T-helper 9 cell (primary cell): ENCODE data around the gene BCKDK.
A peak's percentile ranks its signal among the peaks of the same experiment; 100 is the strongest.
"Not testable (repeated sequence)": the region's sequence is repeated elsewhere in the genome, so short reads cannot be mapped to it uniquely, and the experiment has no call there.

Experiments used
- DNase-seq: peaks from one replicate; pipeline ENCODE4 v3.0.0-alpha.2; 2020

The BCKDK gene

DNA sequence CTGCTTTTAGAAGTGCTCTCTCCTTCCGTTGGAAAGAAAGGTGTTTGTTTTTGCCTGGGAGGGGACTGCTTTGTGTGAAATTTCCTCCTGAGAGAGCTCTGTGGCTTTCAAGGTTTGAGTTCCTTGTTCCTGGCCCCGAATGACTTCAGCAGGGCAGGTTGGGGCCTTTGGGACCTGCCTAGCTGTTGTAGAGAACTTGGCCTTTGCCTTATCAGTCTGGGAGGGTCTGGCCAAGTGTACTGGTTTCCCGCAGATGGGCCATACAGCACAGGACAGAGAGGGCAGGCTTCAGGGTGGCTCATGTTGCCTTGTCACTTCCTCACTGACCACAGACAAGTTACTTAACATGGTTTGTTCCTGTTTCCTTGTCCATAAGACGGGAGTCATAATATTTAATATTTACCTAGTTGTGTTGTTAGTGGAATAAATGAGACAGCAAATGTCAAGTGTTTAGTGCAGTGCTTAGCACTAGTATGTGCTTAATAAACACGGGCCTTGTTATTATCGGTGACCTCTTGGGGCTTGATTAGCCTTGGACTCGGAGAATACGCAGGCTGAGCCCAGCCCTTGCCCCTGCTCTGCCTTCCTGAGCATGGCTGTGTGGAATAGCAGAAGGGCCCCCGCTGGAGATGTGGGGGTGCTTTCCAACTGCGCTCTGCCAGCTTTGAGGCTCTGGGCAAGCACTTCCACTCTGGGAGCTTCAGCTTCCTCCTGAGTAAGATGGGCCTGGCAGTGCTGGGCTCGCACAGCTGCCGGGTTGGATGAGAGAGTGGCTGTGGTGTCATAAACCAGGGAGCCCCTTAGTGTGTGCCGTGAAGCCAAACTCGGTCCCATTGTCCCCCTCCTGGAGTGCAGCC, 20.8 kb downstream of the BCKDK start:
- DNase-seq: no peak

DNA sequence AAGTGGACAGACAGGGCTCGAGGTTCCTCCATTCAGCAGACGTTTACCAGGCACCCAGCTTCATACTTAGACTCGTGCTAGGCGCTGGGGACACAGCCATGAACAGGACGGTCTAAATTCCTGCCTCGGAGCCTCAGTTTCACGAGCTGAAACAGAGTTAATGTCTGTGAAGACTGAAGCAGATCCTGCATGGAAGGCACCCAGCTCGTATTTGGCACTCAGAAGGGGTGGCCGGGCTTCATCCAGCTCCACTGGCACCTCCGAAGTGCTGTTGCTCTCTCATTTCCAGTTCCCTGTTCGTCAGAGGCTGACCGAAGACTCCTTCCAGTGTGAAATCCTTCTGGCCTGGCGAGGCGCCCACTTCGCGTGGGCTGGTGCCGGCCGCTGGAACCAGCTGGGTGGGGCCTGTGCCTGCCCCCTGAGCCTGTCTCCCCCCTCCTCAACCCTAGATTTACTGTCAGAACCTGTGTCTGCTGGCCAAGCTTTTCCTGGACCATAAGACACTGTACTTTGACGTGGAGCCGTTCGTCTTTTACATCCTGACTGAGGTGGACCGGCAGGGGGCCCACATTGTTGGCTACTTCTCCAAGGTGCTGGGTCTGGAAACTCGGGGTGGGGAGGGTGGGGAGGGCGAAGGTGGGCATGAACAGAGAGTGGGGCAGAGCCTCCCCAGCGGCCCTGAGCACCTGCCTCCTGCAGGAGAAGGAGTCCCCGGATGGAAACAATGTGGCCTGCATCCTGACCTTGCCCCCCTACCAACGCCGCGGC, 21.6 kb downstream of the BCKDK start:
- no peak for DNase-seq

DNA sequence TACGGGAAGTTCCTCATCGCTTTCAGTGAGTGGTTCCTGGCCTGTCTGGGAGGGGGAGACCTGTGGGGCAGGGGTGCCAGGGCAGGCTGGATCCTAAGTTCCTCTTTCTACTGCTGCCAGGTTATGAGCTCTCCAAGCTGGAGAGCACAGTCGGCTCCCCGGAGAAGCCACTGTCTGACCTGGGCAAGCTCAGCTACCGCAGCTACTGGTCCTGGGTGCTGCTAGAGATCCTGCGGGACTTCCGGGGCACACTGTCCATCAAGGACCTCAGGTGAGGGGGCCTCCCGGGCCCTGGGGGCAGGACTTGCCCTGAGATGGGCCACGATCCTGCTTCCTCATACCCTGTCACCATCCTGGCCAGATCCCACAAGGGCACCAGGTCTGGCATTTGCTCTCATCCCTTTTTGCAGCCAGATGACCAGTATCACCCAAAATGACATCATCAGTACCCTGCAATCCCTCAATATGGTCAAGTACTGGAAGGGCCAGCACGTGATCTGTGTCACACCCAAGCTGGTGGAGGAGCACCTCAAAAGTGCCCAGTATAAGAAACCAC, 22.2 kb downstream of the BCKDK start:
- no peak for DNase-seq

DNA sequence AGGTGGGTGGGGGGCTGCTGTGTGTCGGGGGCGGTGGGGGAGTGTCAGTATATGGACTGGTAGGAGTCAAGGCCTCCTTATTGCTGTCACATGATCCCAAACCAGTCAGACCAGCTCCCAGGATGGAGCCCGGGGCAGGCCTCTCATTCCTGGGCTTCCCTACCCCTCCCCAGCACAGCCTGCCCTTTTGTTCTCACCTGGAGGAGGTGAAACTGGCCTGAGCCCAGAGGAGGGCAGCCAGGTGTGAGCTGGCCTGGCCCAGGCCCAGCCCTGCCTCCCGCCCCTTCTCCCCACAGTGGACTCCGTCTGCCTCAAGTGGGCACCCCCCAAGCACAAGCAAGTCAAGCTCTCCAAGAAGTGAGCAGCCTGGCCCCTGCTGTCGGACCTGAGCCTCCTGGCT, 22.7 kb downstream of the BCKDK start:
- DNase-seq: no peak

DNA sequence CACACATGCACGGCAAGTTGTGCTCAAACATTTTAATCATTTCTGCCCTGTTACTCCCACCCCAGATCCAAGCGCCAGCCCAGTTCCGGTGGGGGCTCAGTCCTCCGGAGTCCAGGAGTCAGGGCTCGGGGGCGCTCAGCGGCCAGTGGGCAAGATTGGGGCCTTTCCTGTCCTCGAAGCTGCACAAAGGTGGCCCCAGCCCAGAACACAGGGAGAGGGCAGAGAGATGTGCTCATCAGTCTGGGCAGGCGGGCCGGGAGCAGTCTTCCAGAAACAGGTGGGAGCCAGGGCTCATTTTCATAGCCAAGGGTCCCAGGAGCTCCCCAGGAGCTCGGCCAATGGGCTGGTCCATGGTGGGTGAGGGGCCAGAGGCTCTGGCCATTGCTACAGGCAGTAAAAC, 23.2 kb downstream of the BCKDK start:
- no peak for DNase-seq

DNA sequence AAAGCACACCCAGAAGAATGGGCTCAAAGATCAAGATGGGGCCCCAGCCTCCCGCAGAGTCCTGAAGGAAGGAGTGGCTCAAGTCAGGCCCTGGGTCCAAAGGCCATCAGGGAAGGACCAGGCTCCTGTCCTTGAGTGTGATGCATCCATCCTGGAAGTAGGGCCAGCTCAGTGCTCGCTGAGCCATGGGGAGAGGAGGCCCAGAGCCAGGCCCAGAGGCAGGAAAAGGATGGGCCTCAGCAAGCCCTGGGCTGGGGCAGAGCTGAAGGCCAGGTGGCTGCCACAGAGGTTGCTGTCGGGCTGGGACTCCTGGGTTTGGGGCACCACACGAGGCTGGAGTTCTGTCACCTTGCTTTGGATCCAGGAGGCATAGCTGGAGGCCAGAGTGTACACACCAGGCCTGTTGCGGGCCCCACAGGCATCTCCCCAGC, 23.7 kb downstream of the BCKDK start:
- no peak for DNase-seq

DNA sequence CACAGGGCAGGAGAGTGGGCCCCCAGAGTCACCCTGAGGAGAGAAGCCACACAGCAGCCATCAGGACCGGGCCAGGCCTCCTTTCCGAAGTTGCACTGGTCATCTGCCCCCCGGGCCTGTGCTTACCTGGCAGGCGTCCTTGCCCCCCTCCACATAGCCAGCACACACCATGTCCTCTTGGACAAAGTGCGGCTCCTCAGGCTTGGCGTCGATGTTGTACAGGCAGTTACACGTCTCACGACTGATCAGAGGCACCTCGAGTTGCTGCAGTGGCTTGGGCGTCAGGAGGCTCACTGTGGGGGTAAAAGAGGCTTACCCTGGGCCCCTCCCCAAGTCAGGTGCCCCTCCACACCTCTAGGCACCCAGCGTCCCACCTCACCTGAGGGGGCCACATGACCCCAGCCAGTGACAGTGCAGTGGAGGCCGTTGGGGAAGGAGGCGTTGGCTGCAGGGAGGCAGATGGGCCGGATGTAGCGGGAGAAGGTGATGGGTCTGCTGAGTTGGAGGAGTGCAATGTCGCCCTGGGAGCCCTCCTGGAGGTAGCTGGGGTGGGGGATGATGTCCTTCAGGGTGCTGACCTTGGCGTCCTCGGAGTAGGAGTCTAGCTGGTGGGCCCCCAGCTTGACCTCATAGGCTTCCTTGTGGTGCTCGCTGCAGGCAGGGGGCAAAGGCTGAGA, 24.3 kb downstream of the BCKDK start:
- no peak for DNase-seq

DNA sequence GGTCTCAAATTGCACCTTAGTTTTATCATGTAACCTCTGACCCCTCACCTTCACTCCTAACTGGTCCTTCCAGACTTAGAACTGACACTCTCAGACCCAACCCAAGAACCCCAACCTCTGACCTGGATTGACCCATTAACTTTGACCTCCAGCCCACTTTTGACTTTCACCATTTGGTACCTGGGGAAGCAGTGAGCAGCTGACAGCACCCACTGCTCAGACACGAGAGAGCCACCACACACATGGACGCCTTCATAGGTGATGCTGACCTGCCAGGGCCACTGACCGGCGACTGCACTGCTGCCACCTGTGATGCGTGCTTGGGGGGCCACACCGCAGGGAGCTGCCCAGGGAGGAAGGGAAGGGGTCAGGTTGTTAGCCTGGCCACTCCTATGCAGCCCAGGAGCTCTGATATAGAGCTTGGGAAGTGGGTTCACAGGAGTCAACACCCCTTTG, 24.9 kb downstream of the BCKDK start:
- no peak for DNase-seq

DNA sequence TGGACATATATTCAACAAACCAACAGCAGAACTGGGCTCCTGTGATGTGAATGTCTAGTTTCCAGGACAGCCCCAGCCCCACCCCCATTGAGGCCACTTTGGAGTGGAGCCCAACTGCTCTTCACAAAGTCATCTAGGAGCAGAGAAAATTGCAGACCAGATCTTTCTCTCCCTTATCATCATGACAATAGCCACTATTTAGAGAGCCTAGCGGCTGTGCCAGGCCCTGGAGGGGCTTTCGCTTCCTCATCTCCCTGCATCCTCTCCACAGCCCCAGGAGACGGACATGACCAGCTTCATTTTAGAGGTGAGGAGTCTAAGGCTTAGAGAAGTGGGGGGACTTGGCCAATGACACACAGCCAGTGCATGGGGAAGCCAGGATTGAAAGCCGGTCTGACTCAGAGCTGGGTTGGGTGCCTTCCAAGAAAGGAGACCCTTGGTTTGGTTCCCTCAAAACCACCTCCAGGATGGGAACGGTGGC, 25.9 kb downstream of the BCKDK start:
- no peak for DNase-seq

DNA sequence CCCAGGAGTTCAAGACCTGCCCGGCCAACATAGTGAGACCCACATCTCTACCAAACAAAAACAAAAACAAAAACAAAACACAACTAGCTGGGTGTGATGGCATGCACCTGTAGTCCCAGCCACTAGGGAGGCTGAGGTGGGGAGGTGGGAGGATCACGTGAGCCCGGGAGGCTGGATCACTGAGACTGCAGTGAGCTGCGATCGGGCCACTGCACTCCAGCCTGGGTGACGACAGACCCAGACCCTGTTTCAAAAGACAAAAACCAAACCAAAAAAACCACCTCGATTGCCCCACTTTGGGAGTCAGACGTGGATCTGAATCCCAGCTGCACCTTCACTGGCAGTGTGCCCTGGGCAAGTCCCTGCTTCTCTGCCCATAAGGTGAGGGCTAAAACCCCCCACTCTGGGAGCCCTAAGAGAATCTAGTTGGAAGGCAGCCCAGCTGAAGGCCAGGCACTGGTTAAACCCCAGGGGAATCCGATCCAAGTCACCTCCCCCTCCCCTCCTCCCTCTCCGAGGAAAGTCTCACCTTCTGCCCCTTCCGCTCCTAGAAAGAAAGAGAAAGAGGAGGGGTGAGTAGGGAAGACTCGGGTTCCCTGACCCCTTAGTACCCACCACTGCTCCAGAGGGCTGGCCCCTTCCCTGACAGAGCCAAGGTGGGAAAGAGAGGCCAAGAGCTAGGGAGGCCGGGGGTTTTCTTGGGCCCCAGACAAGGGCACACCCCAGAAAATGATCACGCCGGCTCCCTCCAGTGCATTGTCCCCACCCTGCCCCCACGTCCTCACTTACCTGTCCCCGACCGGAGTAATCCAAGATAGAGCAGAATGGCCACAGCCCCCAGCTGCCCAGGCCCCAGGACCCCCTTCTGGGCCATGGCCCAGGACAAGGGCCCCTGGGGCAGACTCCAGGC, 26.7 kb downstream of the BCKDK start:
- no peak for DNase-seq

DNA sequence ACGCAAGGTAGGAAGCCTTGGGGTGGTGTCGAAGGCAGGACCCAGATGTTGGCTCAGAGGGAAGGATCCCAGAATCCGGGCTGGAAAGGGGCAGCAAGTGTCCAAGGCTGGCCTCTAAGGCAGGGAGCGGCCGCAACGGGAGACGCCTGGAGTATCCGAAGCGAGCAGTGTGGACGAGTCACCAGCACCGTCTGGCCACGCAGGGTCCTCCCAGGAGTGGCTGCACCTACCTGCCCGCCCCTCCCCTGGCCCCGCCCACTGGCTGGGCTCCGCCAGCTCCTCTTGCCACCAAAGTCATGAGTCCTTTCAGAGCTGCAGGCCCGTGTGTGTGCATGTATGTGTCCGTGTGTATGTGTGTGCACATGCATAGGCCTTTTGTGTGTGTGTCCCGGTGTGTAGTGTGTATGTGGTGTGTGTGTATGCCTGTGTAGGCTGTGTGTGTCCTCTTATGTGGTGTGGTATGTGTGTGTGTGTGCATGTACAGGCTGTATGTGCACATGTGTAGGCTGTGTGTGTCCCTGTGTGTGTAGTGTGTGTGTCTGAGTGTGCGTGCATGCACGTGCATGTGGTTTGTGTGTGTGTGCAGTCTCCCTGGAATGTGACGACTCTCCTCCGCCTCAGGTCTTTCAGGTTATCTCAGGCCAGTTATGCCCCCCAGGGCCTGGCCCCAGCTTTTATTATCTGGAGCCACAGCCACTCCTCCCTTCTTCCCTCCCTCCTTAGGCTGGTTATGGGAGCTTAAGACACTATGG, 27.5 kb downstream of the BCKDK start, which contains the start of gene PRSS8:
Gene PRSS8 (minus strand): TSS at position 193 of the 752 bp plus-strand sequence. CDS start 229 bp downstream, outside the sequence.
- no peak for DNase-seq

DNA sequence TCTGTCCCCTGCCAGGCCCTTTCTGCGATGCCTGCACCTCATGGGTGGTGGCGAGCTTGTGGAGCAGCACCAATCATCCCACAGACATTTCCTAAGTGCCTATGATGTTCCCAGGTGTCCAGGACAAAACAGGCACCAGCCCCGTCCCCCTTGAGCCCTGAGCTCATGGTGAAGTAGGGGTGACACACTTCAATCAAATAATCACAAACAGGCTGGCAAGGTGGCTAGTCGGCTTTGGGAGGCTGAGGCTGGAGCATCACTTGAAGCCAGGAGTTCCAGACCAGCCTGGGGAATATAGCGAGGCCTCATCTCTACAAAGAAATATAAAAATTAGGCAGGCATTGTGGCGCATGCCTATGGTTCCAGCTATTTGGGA, 28.1 kb downstream of the BCKDK start:
- DNase-seq: no peak

DNA sequence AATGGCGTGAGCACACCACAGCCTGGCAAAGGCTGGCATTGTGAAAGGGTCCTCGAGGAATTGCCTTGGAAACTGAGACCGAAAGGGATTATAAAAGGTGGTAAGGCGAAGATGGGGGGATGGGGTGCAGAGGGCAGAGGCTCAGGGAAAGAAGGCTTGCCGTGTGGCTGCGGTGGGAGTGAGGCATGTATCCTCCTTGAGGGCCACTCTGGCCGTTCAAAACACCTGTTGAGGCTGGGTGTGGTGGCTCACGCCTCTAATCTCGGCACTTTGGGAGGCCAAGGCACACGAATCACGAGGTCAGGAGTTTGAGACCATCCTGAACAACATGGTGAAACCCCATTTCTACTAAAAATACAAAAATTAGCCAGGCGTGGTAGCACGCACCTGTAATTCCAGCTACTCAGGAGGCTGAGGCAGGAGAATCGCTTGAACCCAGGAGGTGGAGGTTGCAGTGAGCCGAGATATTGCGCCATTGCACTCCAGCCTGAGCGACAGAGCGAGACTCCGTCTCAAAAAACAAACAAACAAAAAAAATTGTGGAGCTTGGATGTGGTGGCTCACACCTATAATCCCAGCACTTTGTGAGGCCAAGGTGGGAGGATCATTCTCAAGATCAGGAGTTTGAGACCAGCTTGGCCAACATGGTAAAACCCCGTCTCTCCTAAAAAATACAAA, 28.8 kb downstream of the BCKDK start:
- DNase-seq: not testable (repeated sequence)

DNA sequence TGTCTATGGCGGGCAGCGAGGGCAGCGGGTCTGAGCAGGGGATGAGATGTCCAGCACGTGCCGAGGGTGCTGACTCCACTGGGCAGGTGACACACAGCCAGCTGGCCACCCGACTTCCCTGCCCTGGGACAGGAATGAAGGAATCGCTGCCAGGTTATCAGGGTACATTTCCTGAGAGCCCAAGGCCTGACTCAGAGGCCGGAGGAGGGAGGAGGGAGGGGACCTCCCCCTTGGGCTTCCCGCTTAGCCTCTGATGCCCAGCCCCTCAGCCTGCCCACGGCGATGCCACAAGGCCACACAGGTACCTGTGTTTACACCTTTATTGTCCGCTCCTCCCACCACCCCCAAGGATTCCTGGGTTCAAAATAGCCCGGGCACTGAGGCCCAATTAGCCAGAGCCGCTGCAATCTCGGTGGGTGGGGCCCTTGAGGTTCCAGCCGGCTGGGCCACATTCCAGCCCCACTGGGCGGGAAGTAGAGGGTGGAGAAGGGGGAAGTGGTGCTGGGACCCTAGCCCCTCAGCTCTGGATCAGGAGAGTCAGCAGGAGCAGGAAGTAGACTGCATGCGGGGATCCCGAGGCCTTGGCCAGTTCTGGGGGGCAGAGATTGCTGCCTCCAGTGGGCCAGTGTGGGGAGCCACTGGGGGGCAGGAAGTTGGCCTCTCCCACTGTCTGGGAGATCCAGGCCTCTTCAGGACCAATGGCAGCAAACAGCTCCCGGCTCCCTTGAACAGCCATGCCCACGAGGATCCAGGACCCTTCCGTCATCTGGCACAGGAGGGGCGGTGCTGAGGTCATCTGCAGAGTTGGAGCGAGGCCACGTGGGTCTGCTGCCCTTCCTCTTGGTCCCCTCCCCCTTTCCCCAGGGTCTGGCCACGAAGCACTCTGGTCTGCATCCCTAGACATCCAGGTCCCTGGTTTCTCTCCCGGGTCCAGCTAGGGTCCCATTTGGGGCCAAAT, 30.7 kb downstream of the BCKDK start:
- DNase-seq: no peak

DNA sequence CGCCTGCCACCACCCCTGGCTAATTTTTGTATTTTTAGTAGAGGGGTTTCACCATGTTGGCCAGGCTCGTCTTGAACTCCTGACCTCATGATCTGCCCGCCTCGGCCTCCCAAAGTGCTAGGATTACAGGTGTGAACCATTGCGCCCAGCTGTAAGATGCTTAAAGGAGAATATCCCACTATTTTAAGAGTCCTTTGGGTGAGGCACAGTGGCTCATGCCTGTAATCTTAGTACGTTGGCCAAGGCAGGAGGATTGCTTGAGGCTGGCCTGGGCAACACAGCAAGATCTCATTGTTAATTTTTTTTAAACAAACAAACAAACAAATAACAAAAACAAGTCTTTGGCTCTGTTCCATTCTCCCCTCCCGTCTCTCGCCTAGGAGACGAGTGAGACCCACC, 32.9 kb downstream of the BCKDK start:
- not testable (repeated sequence) for DNase-seq

DNA sequence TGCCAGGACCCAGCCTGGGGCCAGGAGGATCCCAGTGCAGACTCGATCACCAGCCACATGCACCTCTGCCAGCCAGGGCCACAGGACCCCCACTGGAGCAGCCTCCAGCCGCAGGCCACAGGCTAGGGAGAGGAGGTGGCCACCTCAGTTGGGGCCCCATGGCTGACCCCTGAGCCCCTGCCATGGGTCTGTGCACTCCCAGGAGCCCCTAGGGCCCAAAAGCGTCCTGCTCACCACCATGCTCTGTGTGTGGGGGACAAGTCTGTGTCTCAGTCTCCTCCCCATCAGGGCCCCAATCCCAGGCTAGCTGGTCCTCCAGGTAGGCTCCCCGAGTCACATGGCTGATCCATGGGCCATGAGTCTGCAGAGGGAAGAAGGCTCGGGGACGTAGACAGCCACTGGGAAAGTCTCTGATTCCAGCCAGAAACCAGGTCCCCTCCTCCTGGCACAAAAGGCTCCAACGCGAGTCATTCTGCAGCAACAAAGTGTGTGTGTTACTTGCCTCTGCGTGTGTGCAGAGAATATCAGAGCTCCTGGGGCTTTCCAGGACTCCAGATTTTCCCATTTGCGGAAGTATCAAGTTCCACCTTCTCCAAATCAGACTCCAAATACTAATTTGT, 33.4 kb downstream of the BCKDK start:
- DNase-seq: no peak

DNA sequence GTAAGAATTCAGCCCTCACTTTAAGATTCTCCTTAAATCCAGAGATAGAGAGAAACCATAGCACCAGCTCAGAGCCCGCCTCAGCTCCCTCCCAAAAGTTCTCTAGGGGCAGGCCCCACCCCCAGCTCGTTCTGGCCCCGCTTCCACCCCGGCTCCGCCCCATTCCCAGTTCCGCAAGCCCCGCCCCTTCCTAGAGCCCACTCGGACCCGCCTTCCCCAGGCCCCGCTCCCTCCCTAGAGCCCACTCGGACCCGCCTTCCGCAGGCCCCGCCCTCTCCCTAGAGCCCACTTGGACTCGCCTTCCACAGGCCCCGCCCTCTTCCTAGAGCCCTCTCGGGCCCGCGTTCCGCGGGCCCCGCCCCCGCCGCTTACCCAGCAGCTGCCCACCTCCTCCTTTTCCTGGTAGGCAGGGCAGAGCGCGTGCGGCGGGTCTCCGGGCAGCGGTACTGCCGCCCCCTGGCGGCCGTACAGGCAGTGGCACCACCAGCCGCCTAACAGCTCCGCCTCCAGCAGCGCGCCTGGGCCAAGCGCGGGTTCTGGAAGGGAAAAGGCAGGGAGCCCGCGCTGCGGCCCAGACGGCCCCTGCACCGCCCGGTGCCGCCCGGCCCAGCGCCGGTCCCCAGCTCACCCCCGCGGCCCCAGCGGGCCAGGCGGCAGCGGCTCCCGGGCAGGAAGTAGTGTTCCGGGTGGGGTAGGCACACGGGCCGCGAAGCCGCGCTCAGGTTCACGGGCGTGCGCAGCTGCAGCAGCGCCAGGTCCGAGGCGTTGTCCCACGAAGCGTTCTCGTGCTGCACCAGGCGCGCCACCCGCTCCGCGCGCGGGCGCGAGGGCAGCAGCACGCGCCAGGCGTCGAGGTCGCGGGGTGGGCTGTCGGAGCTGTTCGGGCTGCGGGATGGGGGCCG, 34.2 kb downstream of the BCKDK start:
- peak; percentile 92 for DNase-seq
